GM12874 (cell line): ENCODE measurements around the gene WNK2.

Experiments used
- TF ChIP-seq, protein P1 (sequence below): IDR thresholded peaks from 2 replicates; pipeline ENCODE4 v1.5.1; 2011; ENCODE audit warnings: low read depth, mild to moderate bottlenecking, control low read depth, low read length, moderate library complexity; ENCODE audit not compliant: insufficient read depth

The WNK2 gene

DNA sequence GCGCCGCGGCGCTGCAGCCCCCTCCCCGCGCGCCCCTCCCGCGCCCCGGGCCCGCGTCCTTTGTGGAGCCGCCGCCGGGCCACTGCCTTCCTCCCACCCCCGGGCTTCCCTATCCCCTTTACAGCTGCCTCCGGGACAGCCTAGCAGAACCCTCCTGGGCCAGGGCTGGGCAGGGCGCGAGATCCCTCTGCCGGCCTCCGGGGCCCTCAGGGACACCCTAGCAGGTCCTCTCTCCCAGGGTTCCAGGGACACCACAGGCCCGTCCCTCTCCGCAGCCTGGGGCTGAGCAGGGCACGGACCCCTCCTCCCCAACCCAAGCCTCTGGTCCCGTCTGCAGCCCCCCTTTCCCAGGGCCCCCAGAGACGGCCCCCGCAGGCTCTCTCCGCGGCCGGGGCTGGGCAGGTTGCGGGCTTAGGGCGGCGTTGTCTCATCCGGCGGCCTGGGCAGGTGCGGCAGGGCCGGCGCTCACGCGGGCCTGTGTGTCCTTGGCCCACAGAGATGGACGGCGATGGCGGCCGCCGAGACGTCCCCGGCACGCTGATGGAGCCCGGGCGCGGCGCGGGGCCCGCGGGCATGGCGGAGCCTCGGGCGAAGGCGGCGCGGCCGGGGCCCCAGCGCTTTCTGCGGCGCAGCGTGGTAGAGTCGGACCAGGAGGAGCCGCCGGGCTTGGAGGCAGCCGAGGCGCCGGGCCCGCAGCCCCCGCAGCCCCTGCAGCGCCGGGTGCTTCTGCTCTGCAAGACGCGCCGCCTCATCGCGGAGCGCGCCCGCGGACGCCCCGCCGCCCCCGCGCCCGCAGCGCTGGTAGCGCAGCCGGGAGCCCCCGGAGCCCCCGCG, 710 bp downstream of the WNK2 start:
- TF ChIP-seq, protein P1, sequence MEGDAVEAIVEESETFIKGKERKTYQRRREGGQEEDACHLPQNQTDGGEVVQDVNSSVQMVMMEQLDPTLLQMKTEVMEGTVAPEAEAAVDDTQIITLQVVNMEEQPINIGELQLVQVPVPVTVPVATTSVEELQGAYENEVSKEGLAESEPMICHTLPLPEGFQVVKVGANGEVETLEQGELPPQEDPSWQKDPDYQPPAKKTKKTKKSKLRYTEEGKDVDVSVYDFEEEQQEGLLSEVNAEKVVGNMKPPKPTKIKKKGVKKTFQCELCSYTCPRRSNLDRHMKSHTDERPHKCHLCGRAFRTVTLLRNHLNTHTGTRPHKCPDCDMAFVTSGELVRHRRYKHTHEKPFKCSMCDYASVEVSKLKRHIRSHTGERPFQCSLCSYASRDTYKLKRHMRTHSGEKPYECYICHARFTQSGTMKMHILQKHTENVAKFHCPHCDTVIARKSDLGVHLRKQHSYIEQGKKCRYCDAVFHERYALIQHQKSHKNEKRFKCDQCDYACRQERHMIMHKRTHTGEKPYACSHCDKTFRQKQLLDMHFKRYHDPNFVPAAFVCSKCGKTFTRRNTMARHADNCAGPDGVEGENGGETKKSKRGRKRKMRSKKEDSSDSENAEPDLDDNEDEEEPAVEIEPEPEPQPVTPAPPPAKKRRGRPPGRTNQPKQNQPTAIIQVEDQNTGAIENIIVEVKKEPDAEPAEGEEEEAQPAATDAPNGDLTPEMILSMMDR: no peak

GRCh38 chr9:93185266-93186214, 1.6 kb downstream of the WNK2 start:
- TF ChIP-seq, protein P1: no peak

GRCh38 chr9:93186215-93186945, 2.4 kb downstream of the WNK2 start:
- TF ChIP-seq, protein P1: no peak

GRCh38 chr9:93187047-93187446, 3.1 kb downstream of the WNK2 start:
- TF ChIP-seq, protein P1: no peak

- TF ChIP-seq, protein P1: no peak
Measured at GRCh38 chr9:93187574-93187973, 3.6 kb downstream of the WNK2 start.

- TF ChIP-seq, protein P1: no peak
Measured at GRCh38 chr9:93188426-93189368, 4.8 kb downstream of the WNK2 start.
